HG03039 (cell line): Measurements from ENCODE around the gene EBF4.

Experiments
- ATAC-seq: cut with Tn5 transposase; IDR thresholded peaks from one replicate; pipeline ENCODE4 v1.9.1; 2021; ENCODE audit warnings: mild to moderate bottlenecking, moderate library complexity; ENCODE audit not compliant: unreplicated experiment

Gene EBF4

DNA sequence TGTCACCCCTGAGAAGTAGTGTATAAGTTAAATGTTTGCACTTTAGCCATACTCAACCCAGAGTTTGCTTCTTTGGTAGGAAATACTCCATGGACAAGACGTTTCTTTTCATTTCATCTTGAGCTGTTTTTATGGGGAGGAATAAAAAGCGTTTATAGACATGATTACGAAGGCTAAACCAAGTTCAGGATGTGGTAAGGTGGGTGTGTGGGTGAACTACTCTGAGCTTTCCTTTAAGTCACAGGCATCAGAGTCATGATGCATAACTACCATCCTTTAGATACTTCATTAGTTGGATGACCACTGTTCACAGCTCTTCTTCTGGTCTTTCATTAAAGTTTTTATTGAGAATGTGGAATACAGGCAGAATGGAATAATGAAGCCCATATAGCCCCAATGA, 48.9 kb downstream of the EBF4 start:
- ATAC-seq: no peak

DNA sequence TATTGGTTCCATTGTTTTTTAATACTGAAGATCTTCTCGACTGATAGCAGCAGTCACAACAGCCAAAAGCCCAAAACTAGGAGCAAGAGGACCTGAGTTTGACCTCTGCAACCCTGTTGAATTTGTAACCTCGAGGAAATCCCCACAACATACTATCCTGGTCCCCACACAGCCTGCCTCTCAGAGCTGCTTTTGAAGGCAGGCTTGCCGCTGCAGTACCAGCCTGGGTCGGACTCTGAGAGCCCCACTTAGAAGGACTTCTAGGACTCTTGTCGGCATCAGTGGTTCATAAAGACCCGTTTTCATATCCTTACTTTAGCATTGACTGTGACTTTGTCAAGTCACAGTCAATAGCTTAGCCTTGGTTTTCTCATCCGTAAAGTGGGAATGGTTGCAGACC, 49.3 kb downstream of the EBF4 start:
- no peak for ATAC-seq

DNA sequence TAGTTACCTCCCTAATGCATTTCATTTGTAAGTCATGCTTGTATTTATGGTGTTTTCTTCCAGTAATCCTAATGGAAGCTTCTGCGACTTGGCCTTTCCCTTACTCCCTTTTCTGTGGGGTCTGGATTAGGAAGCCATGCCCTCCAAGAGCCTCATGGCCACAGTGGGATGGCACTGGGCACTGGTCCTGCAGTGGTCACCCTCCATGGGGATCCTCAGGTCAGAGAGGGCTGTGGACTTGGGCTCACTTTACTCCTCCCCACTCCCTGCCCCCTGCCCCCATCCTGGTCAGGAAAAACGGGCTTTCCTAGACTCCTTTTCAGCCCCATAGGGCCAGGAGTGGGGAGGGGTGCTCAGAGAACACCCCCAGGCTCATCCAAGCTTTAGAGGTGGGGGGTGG, 49.9 kb downstream of the EBF4 start:
- no peak for ATAC-seq

GRCh38 chr20:2742934-2743559, 50.5 kb downstream of the EBF4 start:
- ATAC-seq: no peak

GRCh38 chr20:2745060-2745910, 52.7 kb downstream of the EBF4 start:
- no peak for ATAC-seq

- no peak for ATAC-seq
Measured at GRCh38 chr20:2745936-2746635, 53.5 kb downstream of the EBF4 start.

- ATAC-seq: no peak
Measured at GRCh38 chr20:2746636-2747265, 54.2 kb downstream of the EBF4 start.

DNA sequence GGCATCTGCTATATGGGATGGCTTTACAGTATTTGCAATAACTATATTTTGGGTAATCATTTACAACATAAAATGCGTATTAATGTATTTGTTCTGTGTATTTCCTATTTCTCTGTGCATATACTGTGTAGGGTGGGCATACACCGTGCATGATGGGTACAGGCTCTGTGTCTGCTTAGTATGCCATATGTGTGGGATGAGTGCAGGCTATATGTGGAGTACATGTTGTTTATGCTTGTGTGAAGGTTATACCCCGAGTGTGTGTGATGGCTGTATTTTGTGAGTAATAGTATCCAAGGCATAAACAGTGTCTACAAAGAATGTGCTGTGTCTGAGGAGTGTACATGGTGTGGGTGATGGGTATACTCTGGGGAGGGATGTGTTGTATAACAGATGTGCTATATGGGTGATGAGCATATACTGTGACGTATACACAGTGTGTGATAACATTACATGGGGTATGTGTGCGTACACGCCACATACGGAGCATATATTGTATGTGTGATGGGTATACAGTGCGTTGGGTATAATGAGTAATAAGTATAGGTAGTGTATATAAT, 55.2 kb downstream of the EBF4 start:
- no peak for ATAC-seq

- ATAC-seq: no peak
Measured at GRCh38 chr20:2748551-2749342, 56.2 kb downstream of the EBF4 start.

DNA sequence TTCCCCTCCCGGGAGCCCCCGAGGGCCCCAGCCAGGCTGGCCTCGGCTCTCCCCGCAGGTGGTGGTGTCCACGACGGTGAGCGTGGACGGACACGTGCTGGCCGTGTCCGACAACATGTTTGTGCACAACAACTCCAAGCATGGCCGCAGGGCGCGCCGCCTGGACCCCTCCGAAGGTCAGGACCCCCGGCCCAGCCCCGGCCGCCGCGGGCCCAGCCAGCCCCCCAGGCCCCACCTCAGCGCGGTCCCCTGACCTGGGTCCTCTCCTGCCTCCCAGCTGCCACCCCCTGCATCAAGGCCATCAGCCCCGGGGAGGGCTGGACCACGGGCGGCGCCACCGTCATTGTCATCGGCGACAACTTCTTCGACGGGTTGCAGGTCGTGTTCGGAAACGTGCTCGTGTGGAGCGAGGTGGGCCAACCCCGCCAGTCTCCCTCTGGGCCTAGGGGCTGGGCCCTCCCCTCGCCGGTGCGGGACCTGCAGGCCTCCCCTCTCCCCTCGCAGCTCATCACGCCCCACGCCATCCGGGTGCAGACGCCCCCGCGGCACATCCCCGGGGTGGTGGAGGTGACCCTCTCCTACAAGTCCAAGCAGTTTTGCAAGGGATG, 56.9 kb downstream of the EBF4 start:
- ATAC-seq: no peak

- no peak for ATAC-seq
Measured at GRCh38 chr20:2749951-2750490, 57.4 kb downstream of the EBF4 start.

DNA sequence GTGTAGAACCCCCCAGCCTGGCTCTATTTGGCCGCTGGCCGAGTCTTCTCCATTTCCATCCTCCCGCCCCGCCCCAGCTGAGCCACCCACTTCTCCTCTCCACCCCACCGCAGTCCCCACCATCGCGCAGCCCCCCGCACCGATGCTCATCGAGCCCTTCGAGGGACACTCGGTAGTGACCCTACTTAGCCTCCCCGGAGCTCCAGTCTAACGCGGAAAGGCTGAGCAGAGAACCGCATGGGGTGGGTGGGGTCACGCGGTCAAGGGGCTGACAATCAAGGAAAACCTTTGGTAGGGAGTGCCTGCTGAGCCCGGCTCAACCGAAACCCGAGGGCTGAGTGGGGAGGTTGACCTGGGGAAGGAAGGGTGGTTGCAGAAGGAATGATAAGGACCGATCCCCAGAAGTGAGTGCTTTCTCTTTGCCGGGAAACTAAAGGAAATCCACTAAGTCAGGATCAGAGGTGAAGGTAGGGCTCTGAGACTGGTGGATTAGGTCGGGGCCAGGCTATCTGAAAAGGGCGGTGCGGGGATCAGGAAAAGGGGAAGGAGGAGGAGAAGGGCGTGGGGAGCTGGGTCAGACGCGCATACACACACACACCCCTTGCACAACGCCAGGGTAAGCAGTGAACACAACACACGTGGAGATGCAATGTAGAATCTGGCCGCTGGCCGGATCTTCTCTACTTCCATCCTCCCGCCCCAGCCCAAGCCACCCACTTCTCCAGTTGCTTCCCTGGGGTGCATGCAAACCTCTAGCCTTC, 58.1 kb downstream of the EBF4 start:
- ATAC-seq: no peak

- ATAC-seq: no peak
Measured at GRCh38 chr20:2751347-2751877, 58.8 kb downstream of the EBF4 start.

GRCh38 chr20:2751878-2752566, 59.4 kb downstream of the EBF4 start:
- no peak for ATAC-seq

GRCh38 chr20:2752567-2753460, 60.2 kb downstream of the EBF4 start:
- ATAC-seq: no peak

- no peak for ATAC-seq
Measured at GRCh38 chr20:2753461-2754040, 61.0 kb downstream of the EBF4 start.

DNA sequence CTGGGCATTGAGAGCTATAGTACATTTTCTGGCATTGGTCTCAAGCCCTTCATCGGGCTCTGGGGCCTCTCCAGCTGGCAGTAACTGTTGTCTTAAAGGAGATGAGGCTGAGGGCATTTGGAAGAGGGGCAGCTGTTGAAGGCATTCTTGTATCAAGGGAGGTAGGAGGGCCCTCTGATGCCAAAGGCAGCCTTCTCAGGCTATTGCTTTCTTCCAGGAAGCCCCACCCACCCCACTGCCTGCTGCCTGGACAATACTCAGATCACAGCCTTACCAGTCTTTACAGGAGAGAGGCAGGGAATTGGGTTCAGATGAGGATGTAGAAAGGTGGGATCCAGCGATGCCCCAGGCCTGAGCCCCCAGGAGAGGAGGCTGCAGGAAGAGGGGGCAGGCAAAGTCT, 61.8 kb downstream of the EBF4 start:
- no peak for ATAC-seq
